ENCODE results near the gene CHST8.

Gene CHST8

DNA sequence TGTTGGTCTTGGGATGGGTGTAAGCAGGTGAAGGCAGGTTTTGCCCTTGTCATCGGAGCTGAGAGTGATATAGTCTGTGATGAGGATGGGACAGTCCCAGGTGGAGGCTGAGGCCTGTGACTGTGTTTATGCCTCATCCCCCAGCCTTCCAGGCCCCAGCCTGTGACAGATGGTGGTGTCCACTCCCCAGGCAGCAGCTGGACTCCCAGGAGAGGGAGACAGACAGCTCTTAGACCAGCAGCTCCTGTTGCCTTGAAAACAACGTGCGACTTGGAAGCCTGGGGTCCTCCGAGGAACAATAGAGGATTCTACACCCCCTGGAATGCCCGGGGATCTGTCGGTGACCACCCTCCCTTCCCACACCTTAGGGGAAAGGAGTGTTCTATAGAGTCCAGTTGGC lies 63.8 kb downstream of the CHST8 start:
- peaks cover 0 to 46% (median 16%) of the 10 kb centered on the region in 5 experiments for H3K27me3 ChIP-seq (replicated peaks in 2 of 5; ENCODE audit: control insufficient read depth in 4 of 5, insufficient read depth in 5 of 5, low read length in 4 of 5)
- ChIA-PET CTCF (no interaction called here), POLR2A (no interaction called here)
- DNase-seq = no peak
- H3K4me1 ChIP-seq (ENCODE audit: control extremely low read depth in 1 of 4, control insufficient read depth in 4 of 4, insufficient read depth in 4 of 4, low read length in 3 of 4) = no peaks in the 10 kb centered on the region
- no peak overlapping the region for H3K4me3 ChIP-seq (ENCODE audit: control insufficient read depth in 1 of 7, extremely low read depth in 1 of 7, insufficient read depth in 4 of 7, low read depth in 2 of 7, low read length in 6 of 7)
- H3K9me3 ChIP-seq (ENCODE audit: control extremely low read depth in 1 of 5, control insufficient read depth in 4 of 5, insufficient read depth in 2 of 5, low read depth in 1 of 5, low read length in 4 of 5) = peaks cover 0 to 6% (median 0%) of the 10 kb centered on the region in 5 experiments
- 88% methylated on average over 6 of the region's 6 CpGs for WGBS (ENCODE audit: insufficient coverage)
- H3K27ac ChIP-seq (ENCODE audit: insufficient read depth in 1 of 2, low read depth in 1 of 2, low read length in 2 of 2, poor library complexity in 1 of 2, severe bottlenecking in 2 of 2) = no peak overlapping the region
- H3K36me3 ChIP-seq (ENCODE audit: control insufficient read depth in 4 of 4, insufficient read depth in 4 of 4, low read length in 3 of 4) = no peaks in the 10 kb centered on the region

DNA sequence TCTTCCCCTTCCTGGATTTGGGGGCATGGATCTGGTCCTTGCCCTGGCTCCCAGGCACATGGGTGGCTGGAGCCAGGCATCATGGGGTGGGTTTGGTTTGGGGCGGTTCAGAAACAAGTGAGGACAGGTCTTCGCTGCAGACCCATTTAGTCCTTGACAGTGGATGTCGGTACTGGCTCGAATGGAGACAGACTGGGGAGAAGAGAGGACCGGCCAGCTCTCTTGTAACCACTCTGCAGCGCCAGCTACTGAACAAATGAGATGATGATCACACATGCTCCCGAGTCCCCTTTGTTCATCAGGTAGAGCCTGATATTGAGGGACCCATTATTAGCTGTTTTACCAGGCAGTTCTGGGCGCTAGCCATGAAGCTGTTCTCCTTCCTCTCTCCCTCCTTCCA lies 64.5 kb downstream of the CHST8 start:
- Histone ChIP-seq H3K4me3 (ENCODE audit: control insufficient read depth in 1 of 7, extremely low read depth in 1 of 7, insufficient read depth in 4 of 7, low read depth in 2 of 7, low read length in 6 of 7) (no peak overlapping the region), H3K27me3 (replicated peaks in 2 of 5; ENCODE audit: control insufficient read depth in 4 of 5, insufficient read depth in 5 of 5, low read length in 4 of 5) (peaks cover 0 to 46% (median 16%) of the 10 kb centered on the region in 5 experiments), H3K4me1 (ENCODE audit: control extremely low read depth in 1 of 4, control insufficient read depth in 4 of 4, insufficient read depth in 4 of 4, low read length in 3 of 4) (no peaks in the 10 kb centered on the region), H3K36me3 (ENCODE audit: control insufficient read depth in 4 of 4, insufficient read depth in 4 of 4, low read length in 3 of 4) (no peaks in the 10 kb centered on the region), H3K27ac (ENCODE audit: insufficient read depth in 1 of 2, low read depth in 1 of 2, low read length in 2 of 2, poor library complexity in 1 of 2, severe bottlenecking in 2 of 2) (no peak overlapping the region), H3K9me3 (ENCODE audit: control extremely low read depth in 1 of 5, control insufficient read depth in 4 of 5, insufficient read depth in 2 of 5, low read depth in 1 of 5, low read length in 4 of 5) (peaks cover 0 to 6% (median 0%) of the 10 kb centered on the region in 5 experiments)
- 81% methylated on average over 8 of the region's 8 CpGs for WGBS (ENCODE audit: insufficient coverage)
- ChIA-PET CTCF (no interaction called here), POLR2A (no interaction called here)
- no peak for DNase-seq

DNA sequence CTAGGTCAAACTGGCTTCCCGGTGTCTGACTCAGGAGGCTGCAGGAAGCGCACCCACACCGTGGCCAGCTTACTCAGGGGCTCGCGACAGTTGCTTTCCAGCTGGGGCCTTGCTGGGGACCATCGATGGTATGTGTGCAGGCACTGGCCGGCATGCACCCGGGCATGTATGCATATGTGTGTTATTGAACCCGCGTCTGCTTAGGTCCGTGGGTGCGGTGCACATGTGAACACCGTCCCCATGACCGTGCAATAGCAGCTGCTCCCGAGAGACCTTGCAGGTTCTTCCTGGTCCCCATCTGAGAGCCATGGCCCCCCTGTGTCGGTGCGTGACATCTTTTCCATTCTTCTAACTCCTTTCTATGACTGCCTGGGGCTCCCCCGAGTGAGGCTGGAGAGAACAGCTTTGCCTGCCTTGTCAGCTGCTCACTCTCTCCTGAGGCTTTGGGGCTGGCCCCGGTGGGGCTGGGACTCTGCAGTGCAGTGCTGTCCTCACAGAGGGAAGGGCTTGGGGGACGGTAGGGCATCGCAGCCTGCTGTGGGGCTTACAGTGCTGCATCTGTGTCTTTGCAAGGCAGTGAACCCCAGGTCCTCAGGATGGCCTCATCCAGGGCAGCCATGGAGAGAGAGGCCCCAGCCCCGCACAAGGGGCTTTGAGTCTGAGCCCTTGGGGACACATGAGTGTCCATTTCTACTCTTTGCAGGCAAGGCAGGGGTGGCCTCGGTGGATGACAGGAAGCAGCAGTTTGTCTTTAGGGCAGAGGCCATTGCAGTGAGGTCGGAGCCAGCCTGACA lies 65.1 kb downstream of the CHST8 start:
- Histone ChIP-seq H3K4me1 (ENCODE audit: control extremely low read depth in 1 of 4, control insufficient read depth in 4 of 4, insufficient read depth in 4 of 4, low read length in 3 of 4) (no peaks in the 10 kb centered on the region), H3K9me3 (ENCODE audit: control extremely low read depth in 1 of 5, control insufficient read depth in 4 of 5, insufficient read depth in 2 of 5, low read depth in 1 of 5, low read length in 4 of 5) (peaks cover 0 to 6% (median 0%) of the 10 kb centered on the region in 5 experiments), H3K36me3 (ENCODE audit: control insufficient read depth in 4 of 4, insufficient read depth in 4 of 4, low read length in 3 of 4) (no peaks in the 10 kb centered on the region), H3K4me3 (ENCODE audit: control insufficient read depth in 1 of 7, extremely low read depth in 1 of 7, insufficient read depth in 4 of 7, low read depth in 2 of 7, low read length in 6 of 7) (no peak overlapping the region), H3K27me3 (replicated peaks in 2 of 5; ENCODE audit: control insufficient read depth in 4 of 5, insufficient read depth in 5 of 5, low read length in 4 of 5) (peaks cover 0 to 46% (median 16%) of the 10 kb centered on the region in 5 experiments), H3K27ac (ENCODE audit: insufficient read depth in 1 of 2, low read depth in 1 of 2, low read length in 2 of 2, poor library complexity in 1 of 2, severe bottlenecking in 2 of 2) (no peak overlapping the region)
- WGBS (ENCODE audit: insufficient coverage) = 83% methylated on average over 24 of the region's 24 CpGs
- no peak for DNase-seq
- POLR2A ChIA-PET = no interaction called here
- CTCF ChIA-PET = no interaction called here

DNA sequence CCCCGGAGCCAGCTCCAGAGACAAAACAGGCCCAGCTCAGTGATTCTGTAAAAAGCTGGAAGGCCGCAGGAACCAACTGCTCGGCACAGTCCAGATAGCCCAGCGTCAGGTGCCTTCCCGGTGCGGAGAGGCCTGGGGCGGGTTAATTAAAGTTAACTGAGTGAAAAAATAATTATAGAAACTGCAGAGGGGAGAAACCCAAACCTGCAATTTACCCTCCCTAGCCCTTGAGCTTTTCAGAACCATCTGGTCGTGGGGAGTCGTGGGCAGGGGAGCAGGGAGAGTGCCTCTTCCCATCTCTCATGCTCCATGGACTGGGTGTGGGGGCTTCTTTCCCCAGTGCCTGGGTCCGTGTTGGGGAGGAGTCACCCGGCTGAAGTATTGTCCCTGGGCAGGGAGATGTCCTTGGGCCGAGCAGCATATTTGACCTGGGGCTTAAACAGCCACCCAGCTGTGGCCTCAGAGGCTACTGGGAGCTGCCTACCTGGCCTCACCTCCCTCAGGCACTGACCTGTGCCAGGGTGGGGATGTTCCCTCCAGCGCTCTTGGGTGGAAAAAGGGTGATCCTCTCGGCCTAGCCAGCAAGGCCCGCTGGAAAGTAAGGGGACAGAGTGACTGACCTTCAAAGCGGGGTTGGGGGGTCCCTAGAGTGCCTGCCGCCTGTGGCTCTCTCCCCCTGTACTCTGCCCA lies 65.9 kb downstream of the CHST8 start:
- no peaks in the 10 kb centered on the region for H3K36me3 ChIP-seq (ENCODE audit: control insufficient read depth in 4 of 4, insufficient read depth in 4 of 4, low read length in 3 of 4)

DNA sequence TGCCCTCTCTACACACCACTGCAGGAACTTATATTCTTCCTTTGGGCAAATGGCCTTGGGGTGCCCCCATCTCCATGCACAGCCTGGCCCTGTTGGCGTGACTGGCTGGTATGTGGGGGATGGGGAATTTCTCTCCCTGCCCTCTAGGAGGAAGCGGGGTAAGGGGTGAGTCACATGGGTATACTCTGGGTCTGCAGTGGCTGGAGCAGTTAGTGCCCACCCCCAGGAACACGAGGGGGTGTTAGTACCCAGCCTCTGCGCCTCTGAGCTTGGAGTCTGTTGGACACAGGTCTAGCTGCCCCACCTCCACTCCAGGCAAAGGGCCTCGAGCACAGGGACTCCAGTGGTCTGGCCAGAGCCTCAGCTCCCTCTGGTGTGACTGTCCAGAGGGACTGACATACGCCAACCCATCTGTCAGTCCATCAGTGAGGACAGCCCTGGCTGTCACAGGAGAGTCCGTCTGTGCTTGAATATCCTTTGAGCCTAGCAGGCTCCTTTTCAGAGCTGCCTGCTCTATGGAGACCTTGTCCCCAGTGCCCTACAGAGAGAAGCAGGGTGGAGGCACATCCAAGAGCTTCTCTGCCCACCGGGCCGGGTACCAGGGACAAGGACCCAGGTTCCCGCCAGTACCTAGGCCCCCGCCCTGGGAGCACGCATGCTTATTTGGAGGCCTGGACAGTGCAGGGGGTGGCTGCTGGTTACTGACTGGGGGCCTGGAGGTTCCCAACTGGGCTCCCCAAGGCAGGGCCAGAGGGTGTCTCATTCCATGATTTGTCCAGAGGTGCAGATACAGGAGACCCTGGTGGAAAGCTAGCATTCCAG lies 66.6 kb downstream of the CHST8 start:
- Histone ChIP-seq H3K36me3 (ENCODE audit: control insufficient read depth in 4 of 4, insufficient read depth in 4 of 4, low read length in 3 of 4) (no peaks in the 10 kb centered on the region), H3K27me3 (replicated peaks in 2 of 5; ENCODE audit: control insufficient read depth in 4 of 5, insufficient read depth in 5 of 5, low read length in 4 of 5) (peaks cover 0 to 39% (median 13%) of the 10 kb centered on the region in 5 experiments), H3K27ac (ENCODE audit: insufficient read depth in 1 of 2, low read depth in 1 of 2, low read length in 2 of 2, poor library complexity in 1 of 2, severe bottlenecking in 2 of 2) (no peak overlapping the region), H3K9me3 (ENCODE audit: control extremely low read depth in 1 of 5, control insufficient read depth in 4 of 5, insufficient read depth in 2 of 5, low read depth in 1 of 5, low read length in 4 of 5) (peaks cover 0 to 3% (median 0%) of the 10 kb centered on the region in 5 experiments), H3K4me3 (ENCODE audit: control insufficient read depth in 1 of 7, extremely low read depth in 1 of 7, insufficient read depth in 4 of 7, low read depth in 2 of 7, low read length in 6 of 7) (no peak overlapping the region), H3K4me1 (ENCODE audit: control extremely low read depth in 1 of 4, control insufficient read depth in 4 of 4, insufficient read depth in 4 of 4, low read length in 3 of 4) (no peaks in the 10 kb centered on the region)
- POLR2A ChIA-PET = no interaction called here
- 81% methylated on average over 4 of the region's 12 CpGs for WGBS (ENCODE audit: insufficient coverage)
- CTCF ChIA-PET = no interaction called here
- no peak for DNase-seq

More for the DNA sequence above, 65.9 kb downstream of the CHST8 start:
- CTCF ChIA-PET = no interaction called here
- POLR2A ChIA-PET = no interaction called here
- Histone ChIP-seq H3K4me3 (ENCODE audit: control insufficient read depth in 1 of 7, extremely low read depth in 1 of 7, insufficient read depth in 4 of 7, low read depth in 2 of 7, low read length in 6 of 7) (no peak overlapping the region), H3K9me3 (ENCODE audit: control extremely low read depth in 1 of 5, control insufficient read depth in 4 of 5, insufficient read depth in 2 of 5, low read depth in 1 of 5, low read length in 4 of 5) (peaks cover 0 to 6% (median 0%) of the 10 kb centered on the region in 5 experiments), H3K27ac (ENCODE audit: insufficient read depth in 1 of 2, low read depth in 1 of 2, low read length in 2 of 2, poor library complexity in 1 of 2, severe bottlenecking in 2 of 2) (no peak overlapping the region), H3K27me3 (replicated peaks in 2 of 5; ENCODE audit: control insufficient read depth in 4 of 5, insufficient read depth in 5 of 5, low read length in 4 of 5) (peaks cover 0 to 46% (median 16%) of the 10 kb centered on the region in 5 experiments), H3K4me1 (ENCODE audit: control extremely low read depth in 1 of 4, control insufficient read depth in 4 of 4, insufficient read depth in 4 of 4, low read length in 3 of 4) (no peaks in the 10 kb centered on the region)
- no peak for DNase-seq
- WGBS (ENCODE audit: insufficient coverage) = 89% methylated on average over 9 of the region's 17 CpGs

DNA sequence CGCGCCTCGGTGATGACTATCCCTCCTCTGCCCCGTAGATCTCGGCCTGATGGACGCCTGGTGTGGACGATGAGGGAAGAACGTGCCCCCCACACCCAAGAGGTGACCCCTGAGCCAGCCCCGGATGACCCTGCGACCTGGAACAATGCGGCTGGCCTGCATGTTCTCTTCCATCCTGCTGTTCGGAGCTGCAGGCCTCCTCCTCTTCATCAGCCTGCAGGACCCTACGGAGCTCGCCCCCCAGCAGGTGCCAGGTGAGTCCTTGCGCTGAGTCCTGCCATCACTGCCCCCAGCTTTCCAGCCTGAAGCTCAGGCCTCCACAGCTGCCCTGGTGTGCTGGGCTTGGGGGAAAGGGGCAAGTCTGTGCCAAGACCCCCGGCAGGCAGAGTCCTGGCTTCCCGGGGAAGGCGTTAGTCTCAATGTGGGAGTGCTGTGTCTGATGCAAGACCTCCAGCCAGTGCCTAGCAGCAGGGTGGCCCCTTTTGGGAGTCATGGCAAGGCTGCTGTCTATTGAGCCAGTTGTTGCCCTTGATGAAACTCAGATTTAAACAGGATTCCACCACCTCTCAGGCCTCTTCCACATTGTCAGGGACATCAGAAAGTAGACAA lies 67.5 kb downstream of the CHST8 start:
- ChIA-PET POLR2A (no interaction called here), CTCF (no interaction called here)
- Histone ChIP-seq H3K4me3 (ENCODE audit: control insufficient read depth in 1 of 7, extremely low read depth in 1 of 7, insufficient read depth in 4 of 7, low read depth in 2 of 7, low read length in 6 of 7) (no peak overlapping the region), H3K36me3 (ENCODE audit: control insufficient read depth in 4 of 4, insufficient read depth in 4 of 4, low read length in 3 of 4) (no peaks in the 10 kb centered on the region), H3K27me3 (replicated peaks in 2 of 5; ENCODE audit: control insufficient read depth in 4 of 5, insufficient read depth in 5 of 5, low read length in 4 of 5) (peaks cover 0 to 30% (median 8%) of the 10 kb centered on the region in 5 experiments), H3K27ac (ENCODE audit: insufficient read depth in 1 of 2, low read depth in 1 of 2, low read length in 2 of 2, poor library complexity in 1 of 2, severe bottlenecking in 2 of 2) (no peak overlapping the region), H3K9me3 (ENCODE audit: control extremely low read depth in 1 of 5, control insufficient read depth in 4 of 5, insufficient read depth in 2 of 5, low read depth in 1 of 5, low read length in 4 of 5) (peaks cover 0 to 3% (median 0%) of the 10 kb centered on the region in 5 experiments), H3K4me1 (ENCODE audit: control extremely low read depth in 1 of 4, control insufficient read depth in 4 of 4, insufficient read depth in 4 of 4, low read length in 3 of 4) (no peaks in the 10 kb centered on the region)
- no peak for DNase-seq
- WGBS (ENCODE audit: insufficient coverage) = 94% methylated on average over 15 of the region's 18 CpGs
